ENCODE data around the gene LAT.
A peak's percentile ranks its signal among the peaks of the same experiment; 100 is the strongest.

Gene LAT

DNA sequence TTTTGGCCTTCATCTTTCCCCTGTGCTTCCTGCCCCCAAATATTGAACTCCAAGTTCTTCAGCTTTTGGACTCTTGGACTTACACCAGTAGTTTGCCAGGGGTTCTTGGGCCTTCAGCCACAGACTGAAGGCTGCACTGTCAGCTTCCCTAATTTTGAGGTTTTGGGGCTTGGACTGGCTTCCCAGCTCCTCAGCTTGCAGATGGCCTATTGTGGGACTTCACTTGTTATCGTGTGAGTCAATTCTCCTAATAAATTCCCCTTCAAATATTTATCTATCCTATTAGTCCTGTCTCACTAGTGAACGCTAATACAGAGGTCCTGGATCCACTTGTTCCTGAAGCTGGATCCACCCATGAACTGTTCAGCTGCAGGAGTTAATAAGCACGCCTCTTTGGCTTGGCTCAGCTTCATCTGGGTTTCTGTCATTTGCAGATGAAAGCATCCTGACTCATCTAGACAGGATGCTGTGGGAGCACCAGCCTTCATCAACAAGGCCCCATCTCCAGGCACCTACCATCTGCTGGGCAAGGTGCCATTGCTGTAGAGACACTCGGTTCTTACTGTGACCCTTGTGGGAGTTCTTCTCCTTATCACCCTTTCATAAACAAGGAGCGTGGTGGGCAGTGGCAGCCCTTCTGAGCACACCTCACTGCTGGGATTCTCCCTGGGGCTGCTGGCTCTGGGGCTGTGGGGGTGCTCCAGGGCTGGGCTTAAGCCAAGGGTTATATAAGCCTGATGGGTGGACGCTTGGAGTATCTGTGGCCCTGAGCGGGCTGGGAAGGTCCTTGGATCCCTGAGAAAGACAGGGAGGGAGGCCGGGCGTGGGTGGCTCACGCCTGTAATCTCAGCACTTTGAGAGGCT, 23.1 kb downstream of the LAT start:
- DNase-seq = peak in 1 of 51 donors; percentile 17

DNA sequence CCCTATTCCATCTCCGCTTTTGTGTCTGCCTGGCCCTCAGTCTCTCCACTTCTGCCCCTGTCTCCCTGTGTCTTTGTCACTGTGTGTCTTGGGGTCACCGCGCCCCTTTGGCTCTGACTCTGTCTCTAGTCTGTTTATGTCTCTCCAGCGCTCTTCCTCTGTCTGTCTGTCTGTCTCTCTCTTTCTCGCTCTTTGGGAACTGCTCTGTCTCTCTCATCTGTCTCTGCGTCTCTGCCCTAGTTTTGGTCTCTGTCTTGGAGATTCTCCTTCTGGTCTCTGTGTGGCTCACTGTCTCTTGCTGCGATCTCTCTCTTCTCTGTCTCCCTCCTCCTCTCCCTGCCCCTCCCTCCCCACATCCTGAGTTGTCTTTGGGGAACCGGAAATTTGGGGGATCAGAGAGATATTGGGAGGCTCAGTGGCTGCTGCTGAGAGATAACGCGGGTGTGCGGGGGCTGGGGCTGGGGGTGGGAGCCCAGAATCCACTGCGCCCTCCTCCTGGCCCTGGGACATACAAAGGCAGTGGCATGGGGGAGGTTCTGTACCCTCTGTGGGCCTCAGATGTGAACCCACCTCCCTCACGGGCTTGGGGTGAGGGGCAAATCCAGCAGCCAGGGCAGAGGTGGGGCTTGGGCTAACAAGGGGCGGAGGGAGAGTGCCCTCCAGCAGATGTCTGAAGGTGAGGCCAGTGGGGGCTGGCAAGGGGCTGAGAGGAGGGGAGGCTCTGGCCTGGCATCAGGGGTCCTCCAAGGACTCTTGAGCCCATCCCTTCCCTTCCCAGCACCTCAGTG, 24.4 kb downstream of the LAT start:
- no peak for DNase-seq

DNA sequence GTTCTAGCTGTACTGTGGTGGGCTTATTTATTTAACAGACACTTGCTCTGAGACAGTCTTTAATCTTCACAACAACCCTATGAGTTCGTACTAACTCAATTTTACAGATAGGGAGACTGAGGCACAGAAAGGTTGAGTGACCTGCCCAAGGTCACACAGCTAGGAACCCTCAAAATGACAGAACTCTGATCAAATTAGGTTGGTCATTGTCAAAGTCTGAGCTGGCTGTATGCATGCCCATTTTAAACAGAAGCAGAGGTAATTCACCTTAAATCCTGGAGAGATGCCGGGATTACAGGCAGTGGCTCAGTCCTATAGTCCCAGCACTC, 24.9 kb downstream of the LAT start:
- DNase-seq = no peak

DNA sequence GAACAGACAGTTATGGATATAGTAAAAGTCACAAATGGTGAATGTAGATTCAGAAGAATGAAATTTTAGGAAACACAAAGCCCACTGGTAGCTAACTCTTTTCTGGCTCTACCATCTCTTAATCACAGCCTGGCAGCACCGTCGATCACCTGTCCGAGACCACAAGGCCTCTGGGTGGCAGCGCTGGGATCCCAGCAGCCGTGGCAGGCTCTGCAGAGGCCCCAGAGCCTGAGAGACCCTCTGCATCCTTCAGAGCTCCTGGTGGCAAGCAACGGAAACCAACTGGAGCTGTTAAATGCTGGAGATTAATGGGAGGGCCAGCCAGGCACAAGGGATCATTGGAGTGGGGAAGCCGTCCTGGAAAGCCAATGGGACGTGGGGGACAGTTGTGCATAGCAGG, 26.3 kb downstream of the LAT start:
- no peak for DNase-seq

DNA sequence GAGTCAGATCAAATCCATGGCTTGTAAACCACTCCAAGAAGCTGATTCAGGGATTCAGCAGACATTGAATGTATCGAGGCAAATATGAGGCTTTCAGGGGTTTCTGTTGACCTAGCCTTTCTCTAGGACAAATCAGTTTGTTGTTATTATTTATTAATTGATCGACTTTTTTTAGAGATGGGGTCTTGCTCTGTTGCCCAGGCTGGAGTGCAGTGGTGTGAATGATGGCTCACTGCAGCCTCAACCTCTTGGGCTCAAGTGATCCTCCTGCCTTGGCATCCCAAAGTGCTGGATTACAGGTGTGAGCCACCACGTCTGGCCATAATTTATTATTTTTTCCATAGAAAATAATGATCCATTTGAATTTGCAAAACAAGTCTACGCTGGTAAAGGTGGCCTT, 27.0 kb downstream of the LAT start:
- DNase-seq = no peak

DNA sequence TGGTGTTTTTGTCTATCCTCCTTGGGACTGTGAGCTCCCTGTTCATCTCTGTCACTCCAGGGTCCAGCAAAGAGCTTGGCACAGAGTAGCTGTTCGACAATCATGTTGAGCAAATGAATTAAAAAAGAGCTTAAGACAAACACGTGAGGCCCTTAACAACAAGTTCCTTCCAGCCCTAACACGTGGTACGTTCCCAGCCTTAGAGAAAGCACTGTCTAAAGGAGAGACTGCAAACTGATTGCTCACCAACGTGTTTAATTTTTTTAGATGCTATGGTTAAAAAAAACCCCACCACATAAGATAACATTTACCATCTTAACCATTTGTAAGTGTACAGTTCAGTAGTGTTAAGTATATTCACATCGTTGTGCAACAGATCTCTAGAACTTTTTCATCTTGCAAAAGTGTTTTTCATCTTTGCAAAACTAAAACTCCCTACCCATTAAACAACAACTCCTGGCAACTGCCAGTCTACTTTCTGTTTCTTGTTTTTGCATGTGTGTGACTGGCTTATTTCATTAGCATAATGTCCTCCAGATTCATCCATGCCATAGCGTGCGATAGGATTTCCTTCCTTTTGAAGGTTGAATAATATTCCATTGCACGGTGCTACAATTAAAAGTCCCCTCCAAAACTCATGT, 28.2 kb downstream of the LAT start:
- DNase-seq = no peak

DNA sequence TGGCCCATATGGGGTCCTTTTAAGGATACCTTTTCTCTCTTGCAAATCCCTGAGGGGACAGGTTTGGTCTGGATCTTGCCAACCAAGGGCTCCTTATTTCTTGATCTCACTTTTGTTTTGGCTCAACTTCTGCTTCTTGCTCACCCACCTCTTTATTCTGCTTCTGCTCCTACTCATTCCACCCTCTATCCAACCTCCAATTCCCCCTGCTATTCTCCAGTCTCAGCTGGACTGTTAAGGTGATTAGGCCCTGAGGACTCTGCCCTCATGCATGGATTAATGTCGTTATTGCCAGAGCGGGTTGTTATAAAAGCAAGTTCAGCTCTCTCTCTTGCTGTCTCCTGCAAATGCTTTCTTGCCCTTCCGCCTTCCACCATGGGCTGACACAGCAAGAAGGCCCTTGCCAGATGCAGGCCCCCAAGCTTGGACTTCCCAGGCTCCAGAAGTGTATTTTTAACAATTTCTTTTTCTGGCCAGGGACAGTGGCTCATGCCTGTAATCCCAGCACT, 29.8 kb downstream of the LAT start:
- DNase-seq = no peak

DNA sequence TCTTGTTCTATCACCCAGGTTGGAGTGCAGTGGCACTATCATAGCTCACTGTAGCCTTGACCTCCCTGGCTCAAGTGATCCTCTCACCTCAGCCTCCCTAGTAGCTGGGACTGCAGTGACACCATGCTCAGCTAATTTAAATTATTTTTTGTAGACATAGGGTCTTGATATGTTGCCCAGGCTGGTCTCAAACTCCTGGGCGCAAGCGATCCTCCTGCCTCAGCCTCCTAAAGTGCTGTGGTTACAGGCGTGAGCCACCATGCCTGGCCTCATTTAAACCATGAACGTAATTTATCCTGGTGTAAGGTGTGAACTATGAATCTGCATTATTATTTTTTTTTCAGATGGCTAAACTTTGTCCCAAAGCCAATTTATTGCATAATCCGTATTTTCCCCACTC, 37.3 kb downstream of the LAT start:
- no peak for DNase-seq

DNA sequence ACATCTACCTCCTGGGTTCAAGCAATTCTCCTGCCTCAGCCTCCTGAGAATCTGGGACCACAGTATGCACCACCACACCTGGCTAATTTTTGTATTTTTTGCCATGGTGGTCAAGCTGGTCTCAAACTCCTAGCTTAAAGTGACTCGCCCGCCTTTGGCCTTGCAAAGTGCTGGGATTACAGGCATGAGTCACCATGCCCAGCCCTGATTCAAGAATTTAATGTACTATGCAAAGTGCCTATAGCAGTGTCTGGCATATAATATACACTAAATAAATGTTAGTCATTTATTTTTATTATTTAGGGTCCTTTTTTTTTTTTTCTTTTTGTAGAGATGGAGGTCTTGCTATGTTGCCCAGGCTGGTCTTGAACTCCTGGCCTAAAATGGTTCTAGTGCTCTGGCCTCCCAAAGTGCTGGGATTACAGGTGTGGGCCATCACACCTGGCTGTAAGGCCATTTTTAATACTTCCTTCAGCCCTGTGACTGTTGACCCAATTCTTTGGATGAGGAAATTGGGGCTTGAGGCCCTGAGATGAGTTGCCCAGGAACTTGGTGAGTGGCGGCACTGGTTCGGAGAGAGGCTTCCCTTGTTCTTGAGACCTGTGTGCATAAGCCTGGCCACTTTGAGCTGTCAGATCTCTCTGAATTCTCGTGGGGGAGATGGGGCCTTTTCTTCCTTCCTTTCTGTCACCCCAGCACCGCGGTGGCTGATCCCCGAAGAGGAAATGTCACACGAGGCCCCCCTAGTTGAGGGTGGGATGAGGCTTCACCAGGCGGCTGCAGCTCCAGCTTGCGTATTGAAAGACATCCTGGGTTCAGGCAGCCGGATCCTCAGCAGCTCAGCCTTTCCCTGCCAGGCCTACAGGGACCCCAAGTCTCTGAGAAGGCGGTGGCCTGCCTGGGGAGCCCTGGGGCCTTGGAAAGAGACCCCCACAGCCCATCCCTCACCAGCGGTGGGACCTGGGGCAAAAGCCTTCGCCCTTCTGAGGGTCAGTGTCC, 38.7 kb downstream of the LAT start:
- DNase-seq = no peak

DNA sequence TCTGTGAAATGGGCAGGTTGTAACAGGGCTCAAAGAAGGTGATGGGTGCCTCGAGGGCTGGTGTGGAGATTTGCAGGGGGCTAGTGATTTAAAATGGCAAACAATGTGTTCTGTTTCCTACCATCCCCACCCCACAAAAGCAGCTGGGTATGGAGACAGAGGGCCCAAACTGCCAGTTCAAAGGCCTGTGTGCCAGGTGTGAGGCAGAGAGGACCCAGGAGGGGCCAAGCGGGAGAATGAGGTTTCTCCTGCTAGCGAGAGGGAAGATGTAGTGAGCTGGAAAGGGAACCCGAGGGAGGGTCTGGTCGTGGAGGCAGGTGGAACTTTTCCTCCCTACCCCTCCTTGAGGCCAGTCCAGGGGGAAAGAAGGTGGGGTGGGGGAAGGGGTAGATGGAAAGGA, 39.4 kb downstream of the LAT start:
- DNase-seq = no peak

DNA sequence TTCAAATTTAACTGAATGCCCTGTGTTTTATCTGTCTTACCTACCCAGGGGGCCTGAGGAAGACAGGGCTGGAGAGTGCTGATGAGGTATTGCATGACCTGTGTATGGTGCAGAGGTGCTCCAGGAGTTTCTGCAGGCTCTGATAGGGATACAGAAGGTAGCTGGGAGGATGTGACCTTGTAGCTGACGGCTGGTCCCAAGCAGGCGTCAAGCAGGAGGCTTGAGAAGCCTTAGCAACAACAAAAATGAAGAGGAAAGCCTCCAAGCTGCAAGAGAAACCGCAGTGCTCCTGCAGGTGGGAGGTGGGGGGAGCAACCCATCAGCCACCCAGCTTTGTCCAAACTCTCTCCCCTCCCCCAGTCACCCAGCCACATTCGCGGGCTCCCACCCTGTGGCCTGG, 40.4 kb downstream of the LAT start:
- DNase-seq = no peak

DNA sequence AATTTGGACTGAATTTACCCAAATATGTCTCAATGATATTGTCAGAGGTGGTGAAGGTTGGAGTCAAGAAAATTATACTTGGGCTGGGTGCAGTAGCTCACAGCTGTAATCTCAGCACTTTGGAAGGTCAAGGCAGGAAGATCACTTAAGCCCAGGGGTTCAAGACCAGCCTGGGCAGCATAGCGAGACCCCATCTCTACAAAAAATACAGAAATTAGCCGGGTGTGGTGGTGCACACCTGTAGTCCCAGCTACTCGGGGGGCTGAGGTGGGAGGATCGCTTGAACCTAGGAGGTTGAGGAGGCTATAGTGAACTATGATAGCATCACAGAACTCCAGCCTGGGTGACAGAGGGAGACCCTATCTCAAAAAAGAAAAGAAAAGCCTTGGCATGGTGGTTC, 40.9 kb downstream of the LAT start:
- DNase-seq = no peak

DNA sequence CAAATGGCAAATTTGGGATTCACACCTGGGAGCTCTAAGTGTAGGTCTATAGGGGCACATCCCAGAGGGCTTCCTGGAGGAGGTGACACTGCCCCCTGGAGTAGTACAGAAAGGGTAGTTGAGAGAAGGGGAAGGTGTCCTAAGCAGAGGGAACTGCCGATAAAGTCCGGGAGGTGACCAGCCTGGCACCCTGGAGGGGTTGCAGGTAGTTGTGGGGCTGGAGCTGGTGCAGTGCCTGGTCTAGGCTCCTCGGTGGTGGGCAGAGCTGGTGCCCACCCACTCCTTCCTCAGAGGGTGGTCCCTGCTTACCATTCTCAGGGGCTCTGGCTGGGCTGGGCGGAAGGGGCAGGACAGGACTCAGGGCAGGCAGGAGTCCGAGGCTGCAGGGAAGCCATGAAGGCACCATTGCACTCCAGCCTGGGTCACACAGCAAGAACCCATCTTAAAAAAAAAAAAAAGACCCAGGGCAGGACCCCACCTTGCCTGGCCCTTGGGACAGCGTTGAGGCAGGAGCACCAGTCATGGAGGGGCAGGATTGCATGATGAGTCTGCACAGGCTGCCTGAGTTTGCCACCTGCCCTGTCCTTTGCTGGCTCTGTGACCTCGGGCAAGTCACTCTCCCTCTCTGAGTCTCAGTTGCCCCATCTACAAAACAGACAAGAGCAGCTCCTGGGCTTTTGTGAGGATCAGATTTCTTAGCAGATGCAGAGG, 43.8 kb downstream of the LAT start:
- DNase-seq = no peak

DNA sequence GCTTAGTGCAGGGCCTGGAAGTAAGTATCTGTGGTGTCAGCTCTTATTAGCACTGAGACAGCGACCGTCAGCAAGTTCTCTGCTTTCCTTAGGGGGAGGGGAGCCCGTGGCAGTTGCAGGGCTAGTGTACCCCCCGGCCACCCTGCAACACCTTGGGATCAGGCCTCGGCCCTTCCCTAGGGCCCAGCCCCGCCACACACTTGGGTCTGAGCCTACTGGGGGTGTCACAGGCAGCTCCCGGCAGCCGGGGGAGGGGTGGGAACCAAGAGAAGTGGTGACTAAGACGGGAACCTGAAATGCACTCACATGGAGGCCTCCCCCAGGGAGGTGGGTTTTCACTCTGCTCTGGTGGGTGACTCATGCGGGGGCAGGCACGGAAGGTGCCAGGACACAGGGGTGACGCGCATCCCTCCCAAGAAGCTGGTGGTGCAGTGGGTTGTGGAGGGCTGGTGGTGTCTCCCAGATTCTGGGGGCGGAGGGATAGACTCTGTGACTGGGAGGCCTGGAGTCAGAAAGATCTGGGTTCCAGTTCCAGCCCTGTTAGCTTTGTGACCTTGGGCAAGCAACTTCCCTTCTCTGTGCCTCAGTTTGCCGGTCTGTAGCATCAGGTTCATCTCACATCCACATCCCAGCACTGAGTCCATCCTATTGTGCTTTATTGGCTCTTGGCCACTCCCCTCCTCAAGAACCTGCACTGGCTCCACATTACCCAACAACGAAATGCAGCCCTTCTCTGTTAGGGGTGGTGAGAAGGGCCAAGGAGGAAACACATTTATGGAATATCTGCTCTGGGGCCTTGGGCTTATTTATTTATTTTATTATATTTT, 44.5 kb downstream of the LAT start:
- DNase-seq = peak in 6 of 51 donors; percentile 2 to 56 (median 32)

DNA sequence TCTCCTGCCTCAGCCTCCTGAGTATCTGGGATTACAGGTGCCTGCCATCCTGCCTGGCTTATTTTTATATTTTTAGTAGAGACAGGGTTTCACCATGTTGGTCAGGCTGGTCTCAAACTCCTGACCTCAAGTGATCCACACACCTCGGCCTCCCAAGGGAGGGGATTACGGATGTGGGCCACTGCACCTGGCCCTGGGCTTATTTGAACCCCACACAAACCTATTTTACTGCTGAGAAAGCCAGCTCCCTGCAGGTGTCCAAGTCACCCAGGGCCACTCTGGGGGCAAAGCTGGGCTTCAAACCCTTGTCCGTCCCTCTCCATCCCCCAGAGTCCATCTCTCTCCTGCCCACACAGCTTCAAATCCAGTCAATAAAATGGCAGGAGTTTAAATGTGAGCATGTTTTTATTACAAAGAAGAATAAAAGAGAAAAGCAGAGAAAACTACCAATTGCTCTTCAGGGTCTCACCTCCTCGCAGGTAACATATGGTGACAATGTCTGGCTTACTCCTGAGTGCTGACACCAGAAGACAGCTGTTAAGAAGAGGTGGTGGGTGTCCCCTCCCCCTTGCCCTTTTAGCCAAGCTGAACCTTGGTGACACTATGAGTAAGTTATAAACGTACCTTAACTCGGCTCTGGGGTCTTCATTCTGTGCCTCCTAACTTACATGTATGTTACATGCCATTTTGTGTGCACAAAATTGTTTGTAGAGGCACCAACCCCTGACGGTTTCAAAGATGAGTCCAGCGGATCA, 45.4 kb downstream of the LAT start:
- no peak for DNase-seq

All from hypothalamus (tissue), 51 donors.